Measurements from ENCODE around the gene ARSI. TPM values are rescaled to one million over a fixed set of nuclear protein-coding genes. Genes with fewer than 3 reads are reported as not detected.

The ARSI gene
- total and polyA plus RNA-seq, 2 of the 4 experiments (the other 2 are of a cell fraction) = 14.8 to 15.2 TPM

GRCh38 chr5:150281987-150282386, 20.7 kb downstream of the ARSI start:
- no peak overlapping the region for H3K9ac ChIP-seq (ENCODE audit: low read depth, low read length)
- H3K27me3 ChIP-seq (ENCODE audit: control insufficient read depth, insufficient read depth, low read length) = no peaks in the 10 kb centered on the region
- H3K4me2 ChIP-seq (ENCODE audit: low read depth, low read length) = no peak overlapping the region
- no peak overlapping the region for H2BK120ac ChIP-seq (ENCODE audit: low read depth, low read length)
- H3K18ac ChIP-seq (ENCODE audit: low read depth, low read length) = no peak overlapping the region
- dilution Hi-C loops (cut with HindIII; ENCODE audit: low sequenced_read_pairs, unreplicated experiment) (no loop called here), intact Hi-C loops (cut with micrococcal nuclease) (no loop called here), in situ Hi-C loops (cut with MboI; ENCODE audit: low sequenced_read_pairs) (no loop called here)
- no peak overlapping the region for H2AK5ac ChIP-seq (ENCODE audit: low read depth, low read length)
- H4K8ac ChIP-seq (ENCODE audit: low read depth in 2 of 2, low read length in 2 of 2) = no peak overlapping the region
- H4K20me1 ChIP-seq (ENCODE audit: insufficient read depth, low read length) = no peaks in the 10 kb centered on the region
- H2BK5ac ChIP-seq (ENCODE audit: low read depth, low read length, poor library complexity, severe bottlenecking) = no peak overlapping the region
- H4K91ac ChIP-seq (ENCODE audit: insufficient read depth, low read depth, low read length) = no peak overlapping the region
- no peak overlapping the region for H4K5ac ChIP-seq (ENCODE audit: low read depth, low read length)
- peaks cover 25% of the 10 kb centered on the region for H3K9me1 ChIP-seq (ENCODE audit: insufficient read depth, low read length)
- no peaks in the 10 kb centered on the region for H3K36me3 ChIP-seq (ENCODE audit: control insufficient read depth, insufficient read depth, low read length)
- no peak overlapping the region; the same call in 2 of the 3 replicates for H2BK15ac ChIP-seq (ENCODE audit: low read depth, low read length)
- peak overlapping the region; percentile 26 for H2AK9ac ChIP-seq (replicated peaks; ENCODE audit: low read depth, low read length, poor library complexity)
- BruUV-seq (replicated peaks) = no TSS peak
- H3K9me3 ChIP-seq (ENCODE audit: control insufficient read depth, insufficient read depth, low read length) = no peaks in the 10 kb centered on the region
- TF ChIP-seq MAFK (IDR thresholded peaks at IDR 0.05; ENCODE audit: low read depth, low read length) (no peak), POLR2A (IDR thresholded peaks at IDR 0.05; ENCODE audit: low read depth, low read length) (no peak), FOS (IDR thresholded peaks at IDR 0.05; ENCODE audit: low read depth, low read length) (no peak), BHLHE40 (IDR thresholded peaks at IDR 0.05; ENCODE audit: low read depth, low read length) (no peak), CHD1 (IDR thresholded peaks at IDR 0.05; ENCODE audit: low read depth, low read length) (no peak), SMC3 (IDR thresholded peaks at IDR 0.05; ENCODE audit: low read depth, low read length) (no peak), RCOR1 (IDR thresholded peaks at IDR 0.05; ENCODE audit: insufficient replicate concordance, low read length) (no peak)
- TF ChIP-seq, protein P1, sequence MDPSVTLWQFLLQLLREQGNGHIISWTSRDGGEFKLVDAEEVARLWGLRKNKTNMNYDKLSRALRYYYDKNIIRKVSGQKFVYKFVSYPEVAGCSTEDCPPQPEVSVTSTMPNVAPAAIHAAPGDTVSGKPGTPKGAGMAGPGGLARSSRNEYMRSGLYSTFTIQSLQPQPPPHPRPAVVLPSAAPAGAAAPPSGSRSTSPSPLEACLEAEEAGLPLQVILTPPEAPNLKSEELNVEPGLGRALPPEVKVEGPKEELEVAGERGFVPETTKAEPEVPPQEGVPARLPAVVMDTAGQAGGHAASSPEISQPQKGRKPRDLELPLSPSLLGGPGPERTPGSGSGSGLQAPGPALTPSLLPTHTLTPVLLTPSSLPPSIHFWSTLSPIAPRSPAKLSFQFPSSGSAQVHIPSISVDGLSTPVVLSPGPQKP (IDR thresholded peaks at IDR 0.05; ENCODE audit: borderline replicate concordance, low read depth, low read length) = no peak
- TF ChIP-seq, protein P2, sequence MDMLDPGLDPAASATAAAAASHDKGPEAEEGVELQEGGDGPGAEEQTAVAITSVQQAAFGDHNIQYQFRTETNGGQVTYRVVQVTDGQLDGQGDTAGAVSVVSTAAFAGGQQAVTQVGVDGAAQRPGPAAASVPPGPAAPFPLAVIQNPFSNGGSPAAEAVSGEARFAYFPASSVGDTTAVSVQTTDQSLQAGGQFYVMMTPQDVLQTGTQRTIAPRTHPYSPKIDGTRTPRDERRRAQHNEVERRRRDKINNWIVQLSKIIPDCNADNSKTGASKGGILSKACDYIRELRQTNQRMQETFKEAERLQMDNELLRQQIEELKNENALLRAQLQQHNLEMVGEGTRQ (IDR thresholded peaks at IDR 0.05; ENCODE audit: low read depth, low read length) = no peak
- TF ChIP-seq, protein P3, sequence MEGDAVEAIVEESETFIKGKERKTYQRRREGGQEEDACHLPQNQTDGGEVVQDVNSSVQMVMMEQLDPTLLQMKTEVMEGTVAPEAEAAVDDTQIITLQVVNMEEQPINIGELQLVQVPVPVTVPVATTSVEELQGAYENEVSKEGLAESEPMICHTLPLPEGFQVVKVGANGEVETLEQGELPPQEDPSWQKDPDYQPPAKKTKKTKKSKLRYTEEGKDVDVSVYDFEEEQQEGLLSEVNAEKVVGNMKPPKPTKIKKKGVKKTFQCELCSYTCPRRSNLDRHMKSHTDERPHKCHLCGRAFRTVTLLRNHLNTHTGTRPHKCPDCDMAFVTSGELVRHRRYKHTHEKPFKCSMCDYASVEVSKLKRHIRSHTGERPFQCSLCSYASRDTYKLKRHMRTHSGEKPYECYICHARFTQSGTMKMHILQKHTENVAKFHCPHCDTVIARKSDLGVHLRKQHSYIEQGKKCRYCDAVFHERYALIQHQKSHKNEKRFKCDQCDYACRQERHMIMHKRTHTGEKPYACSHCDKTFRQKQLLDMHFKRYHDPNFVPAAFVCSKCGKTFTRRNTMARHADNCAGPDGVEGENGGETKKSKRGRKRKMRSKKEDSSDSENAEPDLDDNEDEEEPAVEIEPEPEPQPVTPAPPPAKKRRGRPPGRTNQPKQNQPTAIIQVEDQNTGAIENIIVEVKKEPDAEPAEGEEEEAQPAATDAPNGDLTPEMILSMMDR (conservative IDR thresholded peaks at IDR 0.05; ENCODE audit: low read depth, low read length) = no peak
- no peak overlapping the region for H2BK20ac ChIP-seq (ENCODE audit: low read depth, low read length)
- no CpG with 5 or more reads among the region's 8 CpGs for WGBS, 2 experiments (ENCODE audit: extremely low coverage in 2 of 2, insufficient read length in 1 of 2)
- no peak overlapping the region for H3K4me3 ChIP-seq (ENCODE audit: insufficient read depth, low read depth, low read length)
- no peak overlapping the region for H3K56ac ChIP-seq (ENCODE audit: extremely low read depth, insufficient read depth, low read length)
- ChIA-PET CTCF (no interaction called here), POLR2A (ENCODE audit: unreplicated experiment) (no interaction called here)
- H3K4ac ChIP-seq (ENCODE audit: low read depth, low read length) = no peak overlapping the region
- H3K27ac ChIP-seq (ENCODE audit: insufficient read depth, low read length) = no peak overlapping the region
- H3K14ac ChIP-seq (replicated peaks; ENCODE audit: low read depth, low read length) = no peak overlapping the region
- ATAC-seq (ENCODE audit: low read depth) (no peak), DNase-seq (no peak)
- H3K4me1 ChIP-seq (ENCODE audit: control insufficient read depth, insufficient read depth, low read length) = peaks cover 10% of the 10 kb centered on the region
- H3K79me1 ChIP-seq (ENCODE audit: low read depth in 1 of 2, low read length in 2 of 2) = no peaks in the 10 kb centered on the region
- no peak overlapping the region for H2AFZ ChIP-seq (replicated peaks; ENCODE audit: low read length, poor library complexity)
- no peak overlapping the region for H3K23ac ChIP-seq (ENCODE audit: low read depth, low read length)
